Neutrophil (primary cell): ENCODE measurements around the gene ZNF792.
"Not testable (repeated sequence)": the region's sequence is repeated elsewhere in the genome, so short reads cannot be mapped to it uniquely, and the experiment has no call there.

Experiments
- H3K27ac ChIP-seq: fragments of 200-600 bp; sonication (generic); 2 replicates; pipeline ENCODE4 v1.5.1; 2016; ENCODE audit warnings: mild to moderate bottlenecking, moderate library complexity
- H3K27me3 ChIP-seq: fragments of 200-600 bp; sonication (generic); 2 replicates; pipeline ENCODE4 v1.6.0; 2016; ENCODE audit warnings: mild to moderate bottlenecking
- H3K36me3 ChIP-seq: fragments of 200-600 bp; sonication (generic); 2 replicates; pipeline ENCODE4 v1.5.1; 2017
- H3K4me1 ChIP-seq, 2 experiments: fragments of 200-600 bp in 1 of 2; sonication (generic) in 1 of 2; 1 replicate in 1 of 2; 2 replicates in 1 of 2; pipeline versions ENCODE4 v1.5.1 to v1.6.1; 2013 to 2016; ENCODE audit warnings: low read depth in 1 of 2, low read length in 1 of 2, mild to moderate bottlenecking in 1 of 2, moderate library complexity in 1 of 2; ENCODE audit not compliant: control insufficient read depth in 1 of 2, insufficient read depth in 1 of 2
- H3K4me3 ChIP-seq, 2 experiments: fragments of 200-600 bp in 1 of 2; sonication (generic) in 1 of 2; 1 replicate in 1 of 2; 2 replicates in 1 of 2; pipeline ENCODE4 v1.5.1; 2013 to 2016; ENCODE audit warnings: low read depth in 1 of 2, low read length in 1 of 2, mild to moderate bottlenecking in 1 of 2, moderate library complexity in 1 of 2
- H3K9me3 ChIP-seq: fragments of 200-600 bp; sonication (generic); 2 replicates; pipeline ENCODE4 v1.5.1; 2016
- CTCF ChIP-seq: fragments of 200-600 bp; sonication (generic); IDR thresholded peaks from 2 replicates; pipeline ENCODE4 v1.5.1; 2016; ENCODE audit warnings: antibody characterized with exemption

ZNF792 gene

GRCh38 chr19:34999498-35000337 is 35.7 kb upstream of the ZNF792 start, which contains the start of gene GRAMD1A:
TSS of gene GRAMD1A (plus strand) at chr19:35000323. CDS start at chr19:35000479, 156 bp downstream.
- H3K27me3 ChIP-seq = no peaks in the 10 kb centered on the region
- peak; percentile 38 for TF ChIP-seq CTCF
- H3K4me3 ChIP-seq = peak within 1 kb of the TSS; percentile 74 to 97
- H3K4me1 ChIP-seq = peaks cover 74 to 84% of the 10 kb centered on the region in 2 experiments
- peak within 1 kb of the TSS; percentile 99 for H3K27ac ChIP-seq
- no peaks in the 10 kb centered on the region for H3K9me3 ChIP-seq
- peaks cover 2% of the 10 kb centered on the region for H3K36me3 ChIP-seq

- H3K27me3 ChIP-seq = no peaks in the 10 kb centered on the region
- TF ChIP-seq CTCF = no peak
- no peaks in the 10 kb centered on the region for H3K9me3 ChIP-seq
- peaks cover 73 to 84% of the 10 kb centered on the region in 2 experiments for H3K4me1 ChIP-seq
- peak overlapping the region; percentile 74 to 97 for H3K4me3 ChIP-seq
- peak overlapping the region; percentile 99 for H3K27ac ChIP-seq
- no peaks in the 10 kb centered on the region for H3K36me3 ChIP-seq
Observed at GRCh38 chr19:34998777-34999497, 34.9 kb upstream of the ZNF792 start.

- not testable (repeated sequence) for H3K9me3 ChIP-seq, H3K36me3 ChIP-seq, H3K27me3 ChIP-seq, H3K4me3 ChIP-seq
- peak overlapping the region; percentile 99 for H3K27ac ChIP-seq
- H3K4me1 ChIP-seq = peaks cover 66 to 77% of the 10 kb centered on the region in 2 experiments
Observed at GRCh38 chr19:34998224-34998623, 34.2 kb upstream of the ZNF792 start.

GRCh38 chr19:34997071-34997617 is 33.1 kb upstream of the ZNF792 start:
- no peaks in the 10 kb centered on the region for H3K9me3 ChIP-seq
- no peak overlapping the region for H3K4me3 ChIP-seq
- no peaks in the 10 kb centered on the region for H3K27me3 ChIP-seq
- peak overlapping the region; percentile 99 for H3K27ac ChIP-seq
- peaks cover 55 to 66% of the 10 kb centered on the region in 2 experiments for H3K4me1 ChIP-seq
- no peak for TF ChIP-seq CTCF
- H3K36me3 ChIP-seq = no peaks in the 10 kb centered on the region

- Histone ChIP-seq H3K4me1 (peaks cover 49 to 54% of the 10 kb centered on the region in 2 experiments), H3K4me3 (no peak overlapping the region), H3K27ac (no peak overlapping the region), H3K9me3 (no peaks in the 10 kb centered on the region), H3K36me3 (no peaks in the 10 kb centered on the region), H3K27me3 (no peaks in the 10 kb centered on the region)
- no peak for TF ChIP-seq CTCF
Observed at GRCh38 chr19:34995551-34995950, 31.5 kb upstream of the ZNF792 start.
